Colon (tissue), 2 donors: Measurements from ENCODE around the gene RPF1.
"Not testable (repeated sequence)": the region's sequence is repeated elsewhere in the genome, so short reads cannot be mapped to it uniquely, and the experiment has no call there.

ENCODE experiments used
- FAIRE-seq: peaks from 2 replicates; lab custom pipeline; 2012; peaks lifted over from hg19 to GRCh38; lab: Jason Lieb, UNC
- donor health status: control.
- donor health status: control.

RPF1 gene

GRCh38 chr1:84478876-84479868 is at the start of gene RPF1:
Gene RPF1 (plus strand): TSS chr1:84479266. CDS start chr1:84479282, 16 bp downstream.
- no peak for FAIRE-seq

GRCh38 chr1:84430546-84430945 is 48.5 kb upstream of the RPF1 start:
- FAIRE-seq, result no peak

GRCh38 chr1:84433258-84434080 is 45.6 kb upstream of the RPF1 start:
- peak; percentile 94 for FAIRE-seq

GRCh38 chr1:84434081-84434769 is 44.8 kb upstream of the RPF1 start:
- FAIRE-seq, result no peak

- no peak for FAIRE-seq
These were observed 44.1 kb upstream of the RPF1 start for GRCh38 chr1:84434801-84435549.

- FAIRE-seq, result no peak
These were observed 42.0 kb upstream of the RPF1 start for GRCh38 chr1:84436876-84437655.

- FAIRE-seq, result peak; percentile 68
These were observed 36.8 kb upstream of the RPF1 start for GRCh38 chr1:84442256-84442655.

GRCh38 chr1:84442747-84443646 is 36.1 kb upstream of the RPF1 start:
- not testable (repeated sequence) for FAIRE-seq

GRCh38 chr1:84448704-84449103 is 30.4 kb upstream of the RPF1 start:
- FAIRE-seq, result not testable (repeated sequence)

GRCh38 chr1:84450910-84451309 is 28.2 kb upstream of the RPF1 start:
- FAIRE-seq, result no peak

GRCh38 chr1:84452436-84452835 is 26.6 kb upstream of the RPF1 start:
- FAIRE-seq, result no peak

GRCh38 chr1:84462118-84462517 is 16.9 kb upstream of the RPF1 start:
- FAIRE-seq, result no peak

- no peak for FAIRE-seq
These were observed 11.8 kb upstream of the RPF1 start for GRCh38 chr1:84467298-84467697.

GRCh38 chr1:84476225-84476624 is 2.8 kb upstream of the RPF1 start:
- FAIRE-seq, result no peak

- FAIRE-seq, result no peak
These were observed 932 bp downstream of the RPF1 start for GRCh38 chr1:84479998-84480397.

GRCh38 chr1:84480650-84481049 is 1.6 kb downstream of the RPF1 start:
- FAIRE-seq, result no peak

- no peak for FAIRE-seq
These were observed 2.3 kb downstream of the RPF1 start for GRCh38 chr1:84481317-84481716.

- FAIRE-seq, result no peak
These were observed 9.0 kb downstream of the RPF1 start for GRCh38 chr1:84488107-84488506.

- no peak for FAIRE-seq
These were observed 10.7 kb downstream of the RPF1 start for GRCh38 chr1:84489766-84490165.

- FAIRE-seq, result no peak
These were observed 13.7 kb downstream of the RPF1 start for GRCh38 chr1:84492726-84493125.
